GM19463 (cell line): ENCODE results near the gene OPRM1.

Experiments used
- ATAC-seq: cut with Tn5 transposase; IDR thresholded peaks from one replicate; pipeline ENCODE4 v1.9.1; 2021; ENCODE audit warnings: mild to moderate bottlenecking, moderate library complexity; ENCODE audit not compliant: unreplicated experiment

OPRM1 gene

GRCh38 chr6:154202339-154202738, 163.3 kb downstream of the OPRM1 start:
- no peak for ATAC-seq

GRCh38 chr6:154202958-154203357, 163.9 kb downstream of the OPRM1 start:
- no peak for ATAC-seq

GRCh38 chr6:154206141-154206540, 167.1 kb downstream of the OPRM1 start:
- no peak for ATAC-seq

DNA sequence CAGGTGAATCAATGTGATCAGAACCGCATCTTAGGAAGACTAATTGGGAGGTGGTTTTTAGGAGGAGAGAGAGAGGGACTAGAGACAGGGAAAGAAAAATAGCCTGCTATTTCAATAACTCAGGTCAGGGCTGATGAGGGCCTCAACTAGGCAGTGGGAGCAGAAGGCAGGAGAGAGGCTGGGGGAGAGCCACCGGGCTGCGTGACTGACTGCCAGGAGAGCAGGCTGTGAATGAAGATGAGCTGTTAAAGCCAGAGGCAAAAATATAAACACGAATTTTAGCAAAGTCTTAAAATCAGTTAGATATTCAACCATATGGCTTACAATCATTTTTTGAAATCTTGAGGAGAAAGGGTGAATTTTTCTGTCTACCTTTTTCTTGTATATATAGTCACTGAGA, 168.0 kb downstream of the OPRM1 start:
- no peak for ATAC-seq

DNA sequence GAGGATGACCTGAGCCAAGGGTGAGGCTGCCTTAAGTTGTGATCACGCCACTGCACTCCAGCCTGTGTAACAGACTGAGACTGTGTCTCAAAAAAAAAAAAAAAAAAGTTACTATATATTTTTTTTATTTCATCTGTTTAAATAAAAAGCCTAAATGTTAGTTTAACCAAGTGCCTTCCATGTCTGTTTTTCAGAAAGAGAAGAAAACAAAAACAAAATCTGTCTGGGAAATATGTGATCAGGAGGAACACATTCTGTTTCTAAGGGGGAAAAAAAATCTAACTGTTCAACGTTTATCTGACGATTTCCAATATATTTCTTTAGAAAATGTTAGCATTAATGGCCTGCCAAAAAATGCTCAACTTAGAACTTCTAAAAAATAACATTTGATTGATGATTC, 170.5 kb downstream of the OPRM1 start:
- no peak for ATAC-seq

- no peak for ATAC-seq
Observed at GRCh38 chr6:154210678-154211077, 171.6 kb downstream of the OPRM1 start.

- ATAC-seq = no peak
Observed at GRCh38 chr6:154213782-154214181, 174.7 kb downstream of the OPRM1 start.

- ATAC-seq = no peak
Observed at GRCh38 chr6:154218301-154218700, 179.3 kb downstream of the OPRM1 start.

- no peak for ATAC-seq
Observed at GRCh38 chr6:154218787-154219186, 179.7 kb downstream of the OPRM1 start.

DNA sequence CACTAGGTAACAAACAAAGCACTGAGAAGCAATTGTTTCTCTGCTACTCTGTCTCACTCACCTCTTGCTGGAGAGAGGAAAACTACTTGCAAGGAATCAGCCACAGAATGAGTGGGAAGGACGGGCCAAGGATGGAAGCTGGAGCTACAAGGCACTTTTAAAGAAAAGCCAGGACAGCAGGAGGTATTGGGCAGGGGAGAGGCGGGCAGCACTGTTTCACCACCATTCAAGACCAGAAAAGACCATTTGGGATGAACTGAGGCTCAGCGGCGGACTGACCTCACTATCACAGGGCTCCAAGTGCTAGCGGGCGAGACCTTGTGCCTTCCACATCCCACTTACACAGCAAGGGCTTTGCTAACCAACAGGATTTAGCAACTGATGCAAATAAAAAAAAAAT, 180.2 kb downstream of the OPRM1 start:
- ATAC-seq = no peak

GRCh38 chr6:154222716-154223115, 183.7 kb downstream of the OPRM1 start:
- no peak for ATAC-seq

DNA sequence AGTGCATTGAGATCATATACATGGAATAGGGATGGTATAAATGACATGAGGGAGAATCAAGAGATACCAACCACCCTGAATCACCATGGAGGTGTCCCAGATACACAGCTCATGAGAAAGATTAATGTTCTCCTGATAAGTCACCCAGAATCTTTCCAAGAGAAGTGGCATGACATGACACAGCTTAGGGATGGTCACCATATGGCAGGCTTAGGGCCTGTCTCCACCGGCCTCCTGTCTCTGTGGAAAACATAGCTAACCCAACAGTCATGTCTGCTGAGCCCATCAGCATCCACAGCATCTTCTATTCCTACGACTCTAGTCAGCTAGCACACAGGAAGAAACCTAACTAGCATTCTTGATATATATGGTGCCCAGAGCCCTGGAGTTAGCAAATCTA, 184.3 kb downstream of the OPRM1 start:
- ATAC-seq = no peak

DNA sequence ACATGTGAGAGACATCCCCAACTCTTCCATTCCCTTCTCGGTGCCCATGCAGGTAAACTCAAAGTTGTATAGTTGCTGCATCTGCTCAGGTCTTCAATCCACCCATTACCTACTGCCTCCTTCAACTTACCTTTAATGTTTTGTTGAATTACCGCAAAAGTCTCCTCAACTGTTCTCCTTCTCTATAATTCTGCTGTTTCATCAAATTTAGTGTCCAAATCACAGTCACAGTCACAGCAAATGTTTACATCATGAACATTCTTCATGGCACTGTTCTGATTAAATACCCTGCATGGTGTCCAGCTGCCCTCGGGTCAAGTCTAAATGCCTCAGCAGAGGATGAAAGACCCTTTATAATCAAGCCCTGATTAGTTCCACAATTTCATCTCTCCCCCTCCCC, 187.4 kb downstream of the OPRM1 start:
- no peak for ATAC-seq

- ATAC-seq = no peak
Observed at GRCh38 chr6:154227862-154228520, 189.0 kb downstream of the OPRM1 start.

DNA sequence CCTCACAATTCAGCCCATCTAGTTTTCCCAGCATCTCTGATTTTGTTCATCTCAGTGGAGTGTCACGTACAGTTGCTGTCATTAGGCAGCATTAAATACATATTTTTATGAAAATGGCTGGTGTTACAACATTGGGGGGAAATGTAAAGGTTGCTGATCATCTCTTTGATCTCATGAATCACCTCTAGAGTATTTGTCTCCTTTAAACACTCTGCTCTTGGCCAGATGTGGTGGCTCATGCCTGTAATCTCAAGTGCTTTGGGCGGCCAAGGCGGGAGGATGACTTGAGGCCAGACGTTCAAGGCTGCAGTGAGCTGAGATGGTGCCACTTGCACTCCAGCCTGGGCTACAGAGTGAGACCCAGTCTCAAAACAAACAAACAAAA, 189.5 kb downstream of the OPRM1 start:
- no peak for ATAC-seq

- peak; percentile 76 for ATAC-seq
Observed at GRCh38 chr6:154229786-154230185, 190.7 kb downstream of the OPRM1 start.

GRCh38 chr6:154230393-154230792, 191.4 kb downstream of the OPRM1 start:
- ATAC-seq = no peak

DNA sequence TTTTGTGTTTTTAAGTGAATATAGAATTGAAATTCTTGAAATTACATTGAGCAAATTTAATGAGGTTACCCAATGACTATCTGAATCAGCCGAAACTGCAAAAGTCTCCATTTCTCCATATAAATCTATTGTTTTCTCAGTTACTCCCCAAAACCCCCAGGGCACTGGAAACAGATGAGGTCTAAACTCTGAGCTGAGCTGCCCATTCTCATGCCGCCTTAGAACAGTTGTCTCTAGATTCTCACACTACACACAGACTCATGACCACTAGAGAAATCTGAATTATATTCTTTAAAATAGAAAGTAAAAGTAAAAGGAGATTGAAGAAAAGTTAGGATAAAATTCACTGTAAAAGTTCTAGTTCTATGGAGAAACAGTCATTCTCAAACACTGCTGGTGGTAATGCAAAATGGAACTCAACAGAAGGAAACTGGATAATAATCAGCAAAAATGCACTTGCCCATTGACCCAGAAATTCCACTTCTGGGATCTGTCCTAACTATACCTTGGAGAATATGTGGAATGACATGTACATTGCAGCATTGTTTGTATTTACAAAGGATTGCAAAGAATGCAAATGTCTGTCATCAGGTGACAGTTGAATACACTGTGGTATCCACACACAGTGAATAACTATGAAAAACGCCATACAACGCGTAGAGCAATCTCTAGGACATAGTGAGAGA, 192.0 kb downstream of the OPRM1 start:
- no peak for ATAC-seq

GRCh38 chr6:154232013-154232910, 193.2 kb downstream of the OPRM1 start:
- no peak for ATAC-seq

GRCh38 chr6:154233383-154233782, 194.3 kb downstream of the OPRM1 start:
- ATAC-seq = no peak

- ATAC-seq = peak; percentile 48
Observed at GRCh38 chr6:154234019-154234772, 195.2 kb downstream of the OPRM1 start.
